ENCODE results near the gene FFAR3.

FFAR3 gene

GRCh38 chr19:35337097-35337983, 20.9 kb upstream of the FFAR3 start:
- TF ChIP-seq POLR2A (IDR thresholded peaks at IDR 0.05; ENCODE audit: low read length) (no peak), GATA1 (IDR thresholded peaks at IDR 0.05; ENCODE audit: low read depth, low read length) (no peak)
- DNase-seq, result no peak

GRCh38 chr19:35337984-35338296, 20.3 kb upstream of the FFAR3 start:
- DNase-seq, result no peak
- TF ChIP-seq GATA1 (IDR thresholded peaks at IDR 0.05; ENCODE audit: low read depth, low read length), result no peak
- no peak for TF ChIP-seq POLR2A (IDR thresholded peaks at IDR 0.05; ENCODE audit: low read length)

GRCh38 chr19:35340431-35340830, 17.8 kb upstream of the FFAR3 start:
- DNase-seq, result no peak
- TF ChIP-seq GATA1 (IDR thresholded peaks at IDR 0.05; ENCODE audit: low read depth, low read length) (no peak), POLR2A (IDR thresholded peaks at IDR 0.05; ENCODE audit: low read length) (no peak)

GRCh38 chr19:35341006-35341405, 17.3 kb upstream of the FFAR3 start:
- no peak for DNase-seq
- no peak for TF ChIP-seq GATA1 (IDR thresholded peaks at IDR 0.05; ENCODE audit: low read depth, low read length)
- TF ChIP-seq POLR2A (IDR thresholded peaks at IDR 0.05; ENCODE audit: low read length), result no peak

- DNase-seq, result no peak
- TF ChIP-seq POLR2A (IDR thresholded peaks at IDR 0.05; ENCODE audit: low read length), result no peak
- no peak for TF ChIP-seq GATA1 (IDR thresholded peaks at IDR 0.05; ENCODE audit: low read depth, low read length)
These were observed 16.6 kb upstream of the FFAR3 start for GRCh38 chr19:35341565-35342225.

GRCh38 chr19:35342430-35342829, 15.8 kb upstream of the FFAR3 start:
- no peak for TF ChIP-seq POLR2A (IDR thresholded peaks at IDR 0.05; ENCODE audit: low read length)
- TF ChIP-seq GATA1 (IDR thresholded peaks at IDR 0.05; ENCODE audit: low read depth, low read length), result no peak
- no peak for DNase-seq

GRCh38 chr19:35344511-35345031, 13.7 kb upstream of the FFAR3 start:
- DNase-seq, result no peak
- TF ChIP-seq POLR2A (IDR thresholded peaks at IDR 0.05; ENCODE audit: low read length), result no peak
- TF ChIP-seq GATA1 (IDR thresholded peaks at IDR 0.05; ENCODE audit: low read depth, low read length), result no peak

- DNase-seq, result no peak
- no peak for TF ChIP-seq GATA1 (IDR thresholded peaks at IDR 0.05; ENCODE audit: low read depth, low read length)
- TF ChIP-seq POLR2A (IDR thresholded peaks at IDR 0.05; ENCODE audit: low read length), result no peak
These were observed 12.6 kb upstream of the FFAR3 start for GRCh38 chr19:35345671-35346111.

- TF ChIP-seq GATA1 (IDR thresholded peaks at IDR 0.05; ENCODE audit: low read depth, low read length) (no peak), POLR2A (IDR thresholded peaks at IDR 0.05; ENCODE audit: low read length) (no peak)
- no peak for DNase-seq
These were observed 11.8 kb upstream of the FFAR3 start for GRCh38 chr19:35346193-35347052.

GRCh38 chr19:35347171-35347929, 10.9 kb upstream of the FFAR3 start, which contains the start of gene FFAR1:
TSS of gene FFAR1 (plus strand) at chr19:35347902. CDS start at chr19:35351552, 3,650 bp downstream.
- no peak for DNase-seq

GRCh38 chr19:35347930-35348298, 10.3 kb upstream of the FFAR3 start:
- DNase-seq, result no peak
- TF ChIP-seq GATA1 (IDR thresholded peaks at IDR 0.05; ENCODE audit: low read depth, low read length) (no peak), POLR2A (IDR thresholded peaks at IDR 0.05; ENCODE audit: low read length) (no peak)

More at GRCh38 chr19:35347171-35347929, 10.9 kb upstream of the FFAR3 start, which contains the start of gene FFAR1:
- TF ChIP-seq GATA1 (IDR thresholded peaks at IDR 0.05; ENCODE audit: low read depth, low read length) (no peak), POLR2A (IDR thresholded peaks at IDR 0.05; ENCODE audit: low read length) (no peak)

- TF ChIP-seq GATA1 (IDR thresholded peaks at IDR 0.05; ENCODE audit: low read depth, low read length), result no peak
- TF ChIP-seq POLR2A (IDR thresholded peaks at IDR 0.05; ENCODE audit: low read length), result no peak
- DNase-seq, result no peak
These were observed 9.2 kb upstream of the FFAR3 start for GRCh38 chr19:35348911-35349611.

Data from erythroblast (primary cell).